Measurements from ENCODE around the gene NACAD.

DNA sequence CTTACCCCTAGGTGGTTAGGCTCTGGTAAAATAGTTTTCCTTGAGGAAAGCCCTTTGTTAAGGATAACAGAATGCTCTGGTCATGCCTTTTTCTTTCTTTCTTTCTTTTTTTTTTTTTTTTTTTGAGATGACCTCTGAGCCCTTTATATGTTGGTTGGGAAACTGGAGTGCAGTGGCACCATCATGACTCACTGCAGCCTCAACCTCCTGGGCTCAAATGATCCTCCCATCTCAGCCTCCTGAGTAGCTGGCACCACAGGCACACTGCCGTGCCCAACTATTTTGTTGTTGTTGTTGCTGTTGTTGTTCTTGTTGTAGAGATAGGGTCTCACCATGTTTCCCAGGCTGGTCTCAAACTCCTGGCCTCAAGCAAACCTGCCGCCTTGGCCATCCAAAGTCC, 27.4 kb downstream of the NACAD start:
- TF ChIP-seq, protein P1, sequence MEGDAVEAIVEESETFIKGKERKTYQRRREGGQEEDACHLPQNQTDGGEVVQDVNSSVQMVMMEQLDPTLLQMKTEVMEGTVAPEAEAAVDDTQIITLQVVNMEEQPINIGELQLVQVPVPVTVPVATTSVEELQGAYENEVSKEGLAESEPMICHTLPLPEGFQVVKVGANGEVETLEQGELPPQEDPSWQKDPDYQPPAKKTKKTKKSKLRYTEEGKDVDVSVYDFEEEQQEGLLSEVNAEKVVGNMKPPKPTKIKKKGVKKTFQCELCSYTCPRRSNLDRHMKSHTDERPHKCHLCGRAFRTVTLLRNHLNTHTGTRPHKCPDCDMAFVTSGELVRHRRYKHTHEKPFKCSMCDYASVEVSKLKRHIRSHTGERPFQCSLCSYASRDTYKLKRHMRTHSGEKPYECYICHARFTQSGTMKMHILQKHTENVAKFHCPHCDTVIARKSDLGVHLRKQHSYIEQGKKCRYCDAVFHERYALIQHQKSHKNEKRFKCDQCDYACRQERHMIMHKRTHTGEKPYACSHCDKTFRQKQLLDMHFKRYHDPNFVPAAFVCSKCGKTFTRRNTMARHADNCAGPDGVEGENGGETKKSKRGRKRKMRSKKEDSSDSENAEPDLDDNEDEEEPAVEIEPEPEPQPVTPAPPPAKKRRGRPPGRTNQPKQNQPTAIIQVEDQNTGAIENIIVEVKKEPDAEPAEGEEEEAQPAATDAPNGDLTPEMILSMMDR (IDR thresholded peaks at IDR 0.05; ENCODE audit: poor library complexity) = no peak
- no peak for TF ChIP-seq EZH2 (IDR thresholded peaks at IDR 0.05; ENCODE audit: borderline replicate concordance)
